ENCODE measurements around the gene MT4.

Gene MT4

GRCh38 chr16:56603589-56603988 lies 38.7 kb downstream of the MT4 start:
- DNase-seq (ENCODE audit: low spot score) = no peak
- Histone ChIP-seq H3K27ac (no peak overlapping the region), H3K4me3 (no peak overlapping the region)
- no peak for TF ChIP-seq CTCF (IDR thresholded peaks at IDR 0.05)

- no peak overlapping the region for H3K4me3 ChIP-seq
- DNase-seq (ENCODE audit: low spot score) = no peak
- TF ChIP-seq CTCF (IDR thresholded peaks at IDR 0.05) = no peak
- H3K27ac ChIP-seq = no peak overlapping the region
These were observed 40.1 kb downstream of the MT4 start for GRCh38 chr16:56604966-56605365.

GRCh38 chr16:56605475-56605874 lies 40.6 kb downstream of the MT4 start:
- Histone ChIP-seq H3K4me3 (no peak overlapping the region), H3K27ac (peak overlapping the region; percentile 91 to 93)
- TF ChIP-seq CTCF (IDR thresholded peaks at IDR 0.05) = no peak
- DNase-seq (ENCODE audit: low spot score) = no peak

- no peak for DNase-seq (ENCODE audit: low spot score)
- TF ChIP-seq CTCF (IDR thresholded peaks at IDR 0.05) = no peak
- Histone ChIP-seq H3K4me3 (no peak overlapping the region), H3K27ac (peak overlapping the region; percentile 91 to 93)
These were observed 41.2 kb downstream of the MT4 start for GRCh38 chr16:56606071-56606475.

GRCh38 chr16:56606476-56607108 lies 41.7 kb downstream of the MT4 start:
- no peak for TF ChIP-seq CTCF (IDR thresholded peaks at IDR 0.05)
- Histone ChIP-seq H3K4me3 (peak overlapping the region; percentile 82), H3K27ac (peak overlapping the region; percentile 91 to 93)
- DNase-seq (ENCODE audit: low spot score) = no peak

GRCh38 chr16:56607109-56607618 lies 42.3 kb downstream of the MT4 start:
- peak overlapping the region; percentile 82 for H3K4me3 ChIP-seq
- DNase-seq (ENCODE audit: low spot score) = peak; percentile 95
- no peak for TF ChIP-seq CTCF (IDR thresholded peaks at IDR 0.05)

GRCh38 chr16:56607675-56608042 lies 42.8 kb downstream of the MT4 start:
- TF ChIP-seq CTCF (IDR thresholded peaks at IDR 0.05) = no peak
- DNase-seq (ENCODE audit: low spot score) = no peak
- Histone ChIP-seq H3K4me3 (peak overlapping the region; percentile 82), H3K27ac (peak overlapping the region; percentile 91 to 93)

More at GRCh38 chr16:56607109-56607618, 42.3 kb downstream of the MT4 start:
- H3K27ac ChIP-seq = peak overlapping the region; percentile 91 to 93
